K562 (cell line): ENCODE results near the gene ARL17B.

Source experiments
- CEBPB ChIP-seq: fragments of 450-650 bp; IDR thresholded peaks from 2 replicates; pipeline ENCODE4 v1.6.1; 2016; ENCODE audit warnings: missing genetic modification characterization, missing compliant biosample characterization
- FOSL1 ChIP-seq: fragments of 200-800 bp; sonication (Bioruptor generic); conservative IDR thresholded peaks from 2 replicates; pipeline ENCODE4 v1.6.1; 2016; ENCODE audit warnings: missing genetic modification characterization, missing compliant biosample characterization
- MBD1 ChIP-seq: fragments of 250-450 bp; sonication (Bioruptor Pico); IDR thresholded peaks from 2 replicates; pipeline ENCODE4 v1.8.0; 2022; ENCODE audit warnings: inconsistent platforms
- SIRT6 ChIP-seq: IDR thresholded peaks from one replicate; pipeline ENCODE4 v1.6.1; 2012; ENCODE audit warnings: low read depth, mild to moderate bottlenecking, control low read depth, inconsistent platforms, low read length, moderate library complexity
- SIX5 ChIP-seq, 2 experiments: IDR thresholded peaks; 2 replicates each; pipeline ENCODE4 v1.6.1; 2011; ENCODE audit warnings: low read length in 2 of 2, borderline replicate concordance in 1 of 2, low read depth in 1 of 2, mild to moderate bottlenecking in 1 of 2, moderate library complexity in 1 of 2; ENCODE audit not compliant: insufficient read depth in 1 of 2
- ZNF274 ChIP-seq: IDR thresholded peaks from 2 replicates; pipeline ENCODE4 v1.6.1; 2011; ENCODE audit warnings: low read depth, mild to moderate bottlenecking, low read length, moderate library complexity, borderline replicate concordance
- ZSCAN29 ChIP-seq: fragments of 450-650 bp; IDR thresholded peaks from 2 replicates; pipeline ENCODE4 v1.6.1; 2017

- TF ChIP-seq FOSL1 (tag) (no peak), SIX5 (IDR thresholded peaks at IDR 0.05; ENCODE audit: borderline replicate concordance in 1 of 2, insufficient read depth in 1 of 2, low read depth in 1 of 2, low read length in 2 of 2) (no peak), MBD1 (CRISPR knock-in tag) (no peak), ZNF274 (no peak), ZSCAN29 (no peak), CEBPB (no peak), SIRT6 (no peak)
Observed at GRCh38 chr17:46262271-46262670, 99.3 kb downstream of the ARL17B start.
